ENCODE measurements around the gene ANKRD17.
"Not testable (repeated sequence)": the region's sequence is repeated elsewhere in the genome, so short reads cannot be mapped to it uniquely, and the experiment has no call there.

The ANKRD17 gene, protein sequence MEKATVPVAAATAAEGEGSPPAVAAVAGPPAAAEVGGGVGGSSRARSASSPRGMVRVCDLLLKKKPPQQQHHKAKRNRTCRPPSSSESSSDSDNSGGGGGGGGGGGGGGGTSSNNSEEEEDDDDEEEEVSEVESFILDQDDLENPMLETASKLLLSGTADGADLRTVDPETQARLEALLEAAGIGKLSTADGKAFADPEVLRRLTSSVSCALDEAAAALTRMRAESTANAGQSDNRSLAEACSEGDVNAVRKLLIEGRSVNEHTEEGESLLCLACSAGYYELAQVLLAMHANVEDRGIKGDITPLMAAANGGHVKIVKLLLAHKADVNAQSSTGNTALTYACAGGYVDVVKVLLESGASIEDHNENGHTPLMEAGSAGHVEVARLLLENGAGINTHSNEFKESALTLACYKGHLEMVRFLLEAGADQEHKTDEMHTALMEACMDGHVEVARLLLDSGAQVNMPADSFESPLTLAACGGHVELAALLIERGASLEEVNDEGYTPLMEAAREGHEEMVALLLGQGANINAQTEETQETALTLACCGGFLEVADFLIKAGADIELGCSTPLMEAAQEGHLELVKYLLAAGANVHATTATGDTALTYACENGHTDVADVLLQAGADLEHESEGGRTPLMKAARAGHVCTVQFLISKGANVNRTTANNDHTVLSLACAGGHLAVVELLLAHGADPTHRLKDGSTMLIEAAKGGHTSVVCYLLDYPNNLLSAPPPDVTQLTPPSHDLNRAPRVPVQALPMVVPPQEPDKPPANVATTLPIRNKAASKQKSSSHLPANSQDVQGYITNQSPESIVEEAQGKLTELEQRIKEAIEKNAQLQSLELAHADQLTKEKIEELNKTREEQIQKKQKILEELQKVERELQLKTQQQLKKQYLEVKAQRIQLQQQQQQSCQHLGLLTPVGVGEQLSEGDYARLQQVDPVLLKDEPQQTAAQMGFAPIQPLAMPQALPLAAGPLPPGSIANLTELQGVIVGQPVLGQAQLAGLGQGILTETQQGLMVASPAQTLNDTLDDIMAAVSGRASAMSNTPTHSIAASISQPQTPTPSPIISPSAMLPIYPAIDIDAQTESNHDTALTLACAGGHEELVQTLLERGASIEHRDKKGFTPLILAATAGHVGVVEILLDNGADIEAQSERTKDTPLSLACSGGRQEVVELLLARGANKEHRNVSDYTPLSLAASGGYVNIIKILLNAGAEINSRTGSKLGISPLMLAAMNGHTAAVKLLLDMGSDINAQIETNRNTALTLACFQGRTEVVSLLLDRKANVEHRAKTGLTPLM (N-terminal part only)

GRCh38 chr4:73258686-73259570 lies at the start of gene ANKRD17:
ANKRD17 (minus strand) TSS chr4:73258798; CDS start chr4:73258668, 130 bp downstream.
- DNase-seq (ENCODE audit: low read depth in 2 of 2): peak; percentile 80

- DNase-seq (ENCODE audit: low read depth in 2 of 2): no peak
Measured at GRCh38 chr4:73308286-73308685, 49.7 kb upstream of the ANKRD17 start.

- no peak for DNase-seq (ENCODE audit: low read depth in 2 of 2)
Measured at GRCh38 chr4:73303711-73304110, 45.1 kb upstream of the ANKRD17 start.

GRCh38 chr4:73299548-73300280 lies 41.1 kb upstream of the ANKRD17 start:
- no peak for DNase-seq (ENCODE audit: low read depth in 2 of 2)

DNA sequence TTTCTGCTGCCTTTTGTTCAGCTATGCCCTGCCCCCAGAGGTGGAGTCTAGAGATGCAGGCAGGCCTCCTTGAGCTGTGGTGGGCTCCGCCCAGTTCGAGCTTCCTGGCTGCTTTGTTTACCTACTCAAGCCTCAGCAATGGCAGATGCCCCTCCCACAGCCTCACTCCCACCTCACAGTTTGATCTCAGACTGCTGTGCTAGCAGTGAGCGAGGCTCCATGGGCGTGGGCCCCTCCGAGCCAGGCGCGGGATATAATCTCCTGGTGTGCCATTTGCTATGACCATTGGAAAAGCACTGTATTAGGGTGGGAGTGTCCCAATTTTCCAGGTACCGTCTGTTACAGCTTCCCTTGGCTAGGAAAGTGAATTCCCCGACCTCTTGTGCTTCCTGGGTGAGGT lies 34.1 kb upstream of the ANKRD17 start:
- DNase-seq (ENCODE audit: low read depth in 2 of 2): not testable (repeated sequence)

DNA sequence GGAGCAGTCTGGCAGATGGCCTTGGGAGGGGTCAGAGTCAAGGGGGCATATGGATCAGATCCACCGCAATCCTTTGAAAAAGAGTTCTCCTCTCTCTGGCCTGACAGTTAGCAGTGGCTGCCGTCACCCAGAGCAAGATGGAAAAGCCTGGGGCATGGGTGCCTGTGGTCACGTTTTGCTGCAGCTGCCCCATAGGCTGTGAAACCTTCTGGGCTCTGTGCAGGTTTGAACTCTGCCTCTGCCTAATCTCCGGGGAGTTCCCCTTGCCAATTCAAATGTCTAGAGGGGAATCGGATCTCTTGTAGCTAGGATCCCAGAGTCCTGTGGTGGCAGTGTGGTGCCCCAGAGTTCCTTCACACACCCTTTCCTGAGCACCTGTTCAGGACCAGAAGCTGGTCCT lies 23.4 kb upstream of the ANKRD17 start:
- DNase-seq (ENCODE audit: low read depth in 2 of 2): no peak

DNA sequence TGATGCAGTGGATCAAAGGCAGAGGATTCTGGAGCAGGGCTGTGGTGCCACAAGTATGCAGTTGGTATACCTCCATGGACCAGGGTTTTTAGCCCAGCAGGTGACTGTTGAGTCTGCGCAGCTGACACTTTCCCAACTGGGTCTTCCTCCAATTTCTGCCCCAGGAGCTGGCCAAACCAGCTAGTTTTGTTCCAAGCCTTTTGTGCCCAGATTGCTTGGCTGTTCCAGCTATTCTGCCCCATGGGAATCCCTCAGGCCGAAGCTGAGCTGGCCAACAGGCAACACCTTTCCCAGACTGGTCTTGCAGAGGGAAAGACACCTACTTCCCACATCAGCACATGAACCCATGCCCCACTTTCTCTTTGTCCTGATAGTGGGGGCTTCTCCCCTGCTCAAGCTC lies 22.8 kb upstream of the ANKRD17 start:
- DNase-seq (ENCODE audit: low read depth in 2 of 2): no peak

GRCh38 chr4:73277201-73277600 lies 18.6 kb upstream of the ANKRD17 start:
- DNase-seq (ENCODE audit: low read depth in 2 of 2): no peak

- no peak for DNase-seq (ENCODE audit: low read depth in 2 of 2)
Measured at GRCh38 chr4:73275318-73275654, 16.7 kb upstream of the ANKRD17 start.

GRCh38 chr4:73272816-73273215 lies 14.2 kb upstream of the ANKRD17 start:
- no peak for DNase-seq (ENCODE audit: low read depth in 2 of 2)

GRCh38 chr4:73267050-73267449 lies 8.5 kb upstream of the ANKRD17 start:
- DNase-seq (ENCODE audit: low read depth in 2 of 2): no peak

- DNase-seq (ENCODE audit: low read depth in 2 of 2): no peak
Measured at GRCh38 chr4:73259571-73260090, 1.0 kb upstream of the ANKRD17 start.

- no peak for DNase-seq (ENCODE audit: low read depth in 2 of 2)
Measured at GRCh38 chr4:73258436-73258685, 237 bp downstream of the ANKRD17 start.

GRCh38 chr4:73257651-73258435 lies 755 bp downstream of the ANKRD17 start:
- DNase-seq (ENCODE audit: low read depth in 2 of 2): peak; percentile 4 to 5

DNA sequence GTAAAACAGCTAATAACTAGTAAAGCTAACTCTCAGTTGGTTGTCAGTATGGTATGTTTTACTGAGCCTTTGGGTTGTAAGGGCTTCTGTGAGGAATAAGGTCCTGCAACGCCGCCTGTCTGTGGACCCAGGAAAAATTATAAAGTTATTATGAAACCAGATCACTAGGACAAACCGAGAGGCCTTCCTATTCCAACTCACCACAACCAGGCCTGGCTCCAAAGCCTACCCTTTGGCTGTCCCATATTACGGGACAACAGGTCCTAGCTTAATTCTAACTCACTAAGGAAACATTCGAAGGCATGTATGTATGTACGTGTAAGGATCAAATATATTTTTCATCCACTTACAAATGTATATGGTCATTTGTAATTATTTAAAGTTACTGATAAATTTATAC lies 1.4 kb downstream of the ANKRD17 start:
- peak; percentile 21 to 24 for DNase-seq (ENCODE audit: low read depth in 2 of 2)

DNA sequence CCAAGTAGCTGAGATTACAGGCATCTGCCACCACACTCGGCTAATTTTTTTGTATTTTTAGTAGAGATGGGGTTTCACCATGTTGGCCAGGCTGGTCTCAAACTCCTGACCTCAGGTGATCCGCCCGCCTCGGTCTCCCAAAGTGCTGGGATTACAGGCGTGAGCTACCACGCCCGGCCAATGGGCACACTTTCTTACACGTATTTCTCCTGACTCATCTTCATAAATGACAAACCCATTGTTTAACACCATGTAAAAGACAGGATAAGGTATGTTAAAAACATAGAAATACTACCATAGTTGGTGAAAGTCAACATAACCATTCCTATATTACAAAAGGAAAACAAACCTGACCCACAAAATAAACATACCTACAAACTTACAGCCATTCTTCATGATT lies 2.8 kb downstream of the ANKRD17 start:
- not testable (repeated sequence) for DNase-seq (ENCODE audit: low read depth in 2 of 2)

DNA sequence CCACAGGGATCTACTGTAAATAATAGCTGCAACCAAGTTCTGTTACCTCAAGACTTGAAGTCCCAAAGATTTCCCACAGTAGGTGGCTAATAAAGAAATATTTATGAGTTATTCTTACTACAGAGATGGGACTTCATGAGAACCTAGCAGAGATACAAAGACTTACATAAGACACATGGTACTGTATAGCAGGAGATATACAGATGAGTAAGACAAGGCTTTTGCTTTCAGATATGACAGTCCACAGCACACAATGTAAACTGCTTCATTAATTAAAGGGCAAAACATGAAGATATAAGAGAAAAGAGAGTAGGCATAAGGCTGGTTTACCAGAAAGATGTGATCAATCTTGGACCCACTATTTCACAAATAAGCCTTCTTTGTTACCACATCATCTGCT lies 6.6 kb downstream of the ANKRD17 start:
- no peak for DNase-seq (ENCODE audit: low read depth in 2 of 2)

- DNase-seq (ENCODE audit: low read depth in 2 of 2): no peak
Measured at GRCh38 chr4:73251384-73251783, 7.2 kb downstream of the ANKRD17 start.

GRCh38 chr4:73250642-73251041 lies 8.0 kb downstream of the ANKRD17 start:
- no peak for DNase-seq (ENCODE audit: low read depth in 2 of 2)

GRCh38 chr4:73248821-73249220 lies 9.8 kb downstream of the ANKRD17 start:
- no peak for DNase-seq (ENCODE audit: low read depth in 2 of 2)

Data from activated CD8-positive, alpha-beta memory T cell treated with anti-CD3 and anti-CD28 coated beads for 4 hours (primary cell).